GM15510 (cell line): ENCODE results near the gene F8.
A peak's percentile ranks its signal among the peaks of the same experiment; 100 is the strongest.

Experiments
- POLR2A ChIP-seq: IDR thresholded peaks from 3 replicates; pipeline ENCODE4 v1.6.1; 2011; ENCODE audit warnings: borderline replicate concordance; ENCODE audit not compliant: insufficient read length; ENCODE audit errors: extremely low read depth

F8 gene

DNA sequence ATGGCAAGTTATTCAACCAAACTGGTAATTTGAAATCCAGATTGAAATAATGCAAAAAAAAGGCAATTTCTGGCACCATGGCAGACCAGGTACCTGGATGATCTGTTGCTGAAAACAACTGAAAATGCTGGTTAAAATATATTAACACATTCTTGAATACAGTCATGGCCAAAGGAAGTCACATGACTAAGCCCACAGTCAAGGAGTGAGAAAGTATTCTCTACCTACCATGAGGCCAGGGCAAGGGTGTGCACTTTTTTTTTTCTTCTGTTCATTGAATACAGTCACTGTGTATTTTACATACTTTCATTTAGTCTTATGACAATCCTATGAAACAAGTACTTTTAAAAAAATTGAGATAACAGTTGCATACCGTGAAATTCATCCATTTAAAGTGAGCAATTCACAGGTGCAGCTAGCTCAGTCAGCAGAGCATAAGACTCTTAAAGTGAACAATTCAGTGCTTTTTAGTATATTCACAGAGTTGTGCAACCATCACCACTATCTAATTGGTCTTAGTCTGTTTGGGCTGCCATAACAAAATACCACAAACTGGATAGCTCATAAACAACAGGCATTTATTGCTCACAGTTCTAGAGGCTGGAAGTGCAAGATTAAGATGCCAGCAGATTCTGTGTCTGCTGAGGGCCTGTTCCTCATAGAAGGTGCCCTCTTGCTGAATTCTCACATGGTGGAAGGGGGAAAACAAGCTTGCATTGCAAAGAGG lies 212.4 kb downstream of the F8 start:
- TF ChIP-seq POLR2A = no peak

DNA sequence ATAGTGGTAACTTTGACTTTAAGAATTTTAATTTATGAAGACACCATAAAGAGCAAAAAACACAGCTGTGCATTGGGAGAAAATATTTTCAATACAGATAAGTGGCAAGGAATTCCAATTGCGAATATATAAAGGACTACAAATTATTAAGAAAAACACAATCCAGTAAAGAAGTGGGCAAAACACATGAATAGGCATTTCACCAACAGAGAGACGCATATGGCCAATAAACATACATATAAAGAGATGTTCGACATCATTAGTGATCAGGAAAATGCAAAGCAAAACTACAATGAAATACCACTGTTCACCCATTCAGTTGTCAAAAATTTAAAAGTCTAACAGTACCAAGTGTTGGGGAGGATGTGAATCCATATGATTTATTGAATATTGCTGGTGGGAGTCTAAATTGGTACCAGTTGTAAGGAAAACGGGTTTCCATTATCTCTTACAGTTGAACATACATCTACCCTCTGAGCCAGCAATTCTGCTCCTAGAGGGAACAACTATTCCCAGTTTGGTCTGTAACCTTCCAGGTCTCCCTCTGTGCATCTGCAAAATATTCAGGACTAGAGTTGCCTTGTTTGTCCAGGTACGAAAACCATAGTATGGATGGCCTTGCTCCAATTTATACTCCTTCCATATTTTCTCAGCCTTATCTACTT lies 215.6 kb downstream of the F8 start:
- TF ChIP-seq POLR2A = no peak

DNA sequence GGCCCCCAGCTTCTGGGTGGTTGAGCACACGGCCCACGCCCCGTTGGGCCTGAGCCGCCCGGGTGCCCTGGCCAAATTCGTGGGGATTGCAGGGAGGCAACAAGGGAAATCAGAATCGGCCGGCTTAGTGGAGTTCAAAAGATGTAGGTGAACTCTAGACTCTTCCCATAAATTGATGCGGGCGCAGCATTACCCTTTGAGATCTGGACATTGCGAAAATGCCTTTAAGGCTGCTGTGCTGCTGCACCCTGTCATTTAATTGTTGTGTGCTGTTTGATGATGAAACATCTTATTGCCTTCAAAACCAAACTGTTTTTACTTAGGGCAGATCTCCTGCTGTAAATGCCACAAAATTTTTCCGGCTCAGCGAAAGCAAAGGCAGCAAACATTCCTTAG lies 216.8 kb downstream of the F8 start:
- TF ChIP-seq POLR2A = no peak

DNA sequence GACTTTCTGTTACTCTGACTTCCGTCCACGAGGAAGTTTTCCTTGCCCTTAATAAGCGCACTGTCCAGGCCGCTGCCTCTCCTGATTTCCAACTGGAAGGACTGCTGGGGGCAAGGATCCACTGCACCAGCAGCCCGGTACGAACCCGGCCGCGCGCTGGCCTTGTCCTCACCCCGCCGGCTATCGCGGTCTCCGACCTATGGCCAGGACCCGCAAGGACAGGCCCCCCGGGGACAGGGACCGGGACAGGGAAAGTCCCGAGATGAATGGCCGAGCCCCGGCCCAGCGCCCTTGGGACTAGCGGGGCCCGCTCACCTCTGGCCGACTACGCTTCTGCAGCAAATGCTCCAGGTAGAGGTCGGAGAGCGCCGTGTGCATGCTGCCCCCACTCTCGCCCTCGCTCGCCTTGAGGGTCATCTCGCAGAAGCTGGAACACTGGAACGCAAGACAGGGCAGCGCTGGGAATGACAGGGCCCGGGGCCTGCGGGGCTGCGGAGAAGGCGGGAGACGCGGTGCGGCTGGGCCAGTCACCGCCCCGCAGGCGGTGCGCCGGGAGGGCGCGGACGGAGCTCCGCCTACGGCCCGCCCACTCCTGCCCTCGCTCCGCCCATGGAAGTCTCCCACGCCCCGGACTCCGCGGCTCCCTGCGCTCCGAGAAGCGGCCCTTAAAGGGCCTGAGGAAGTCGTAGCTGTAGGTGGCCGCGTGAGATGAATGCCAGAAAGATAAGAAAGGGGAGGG lies 217.4 kb downstream of the F8 start, which contains the start of gene MPP1:
Gene MPP1 (minus strand): TSS at position 529 of the 739 bp plus-strand sequence. CDS start 112 bp downstream, at position 417.
- TF ChIP-seq POLR2A = peak; percentile 56

DNA sequence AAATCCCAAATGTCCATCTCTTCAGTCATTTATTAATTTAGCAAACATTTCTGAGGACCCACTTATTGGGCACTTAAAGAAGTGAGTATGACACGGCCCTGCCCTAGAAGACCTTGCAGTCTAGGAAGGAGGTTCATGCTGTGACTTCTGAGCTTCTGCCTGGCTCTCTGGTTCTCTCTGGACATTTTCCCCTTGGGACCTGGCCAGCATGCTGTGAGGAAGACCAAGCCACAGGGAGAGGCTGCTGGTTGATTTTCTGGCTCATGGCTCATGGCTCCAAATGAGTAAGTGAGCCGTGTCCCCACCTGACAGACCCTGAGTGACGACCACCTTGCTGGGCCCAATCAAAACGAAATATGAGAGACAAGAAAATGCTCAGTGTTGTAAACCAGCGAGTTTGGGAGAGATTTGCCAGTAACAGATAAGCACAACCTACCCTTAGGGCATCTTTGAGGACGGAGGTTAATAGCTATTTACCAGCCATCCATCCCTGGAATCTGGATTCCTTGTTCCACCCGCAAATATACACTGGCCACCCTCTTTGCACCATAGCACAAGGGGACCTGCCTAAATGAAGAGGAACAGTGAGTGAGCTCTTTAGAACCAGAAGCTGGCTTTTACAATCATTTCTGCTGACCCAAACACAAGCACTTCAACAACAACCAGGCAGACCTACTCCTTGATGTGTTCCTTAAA lies 218.1 kb downstream of the F8 start:
- no peak for TF ChIP-seq POLR2A

DNA sequence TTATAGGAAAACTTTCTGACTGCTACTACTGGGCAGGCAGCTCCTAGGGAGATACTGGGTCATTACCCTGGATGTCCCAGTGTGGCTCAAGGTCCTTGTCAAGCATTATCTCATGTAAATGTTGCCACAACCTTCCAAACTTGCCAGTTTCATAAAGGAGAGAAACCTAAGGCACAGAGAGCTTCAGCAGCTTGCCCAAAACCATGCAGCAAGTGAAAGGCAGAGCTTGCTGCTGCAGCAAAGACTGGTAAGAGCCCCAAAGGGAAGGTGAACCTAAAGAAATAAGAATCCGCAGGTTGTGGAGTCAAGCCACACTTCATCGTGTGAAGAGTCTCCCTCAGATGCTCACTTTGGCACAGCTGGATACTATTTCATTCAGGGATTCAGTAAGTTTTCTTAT lies 219.6 kb downstream of the F8 start:
- TF ChIP-seq POLR2A = no peak

DNA sequence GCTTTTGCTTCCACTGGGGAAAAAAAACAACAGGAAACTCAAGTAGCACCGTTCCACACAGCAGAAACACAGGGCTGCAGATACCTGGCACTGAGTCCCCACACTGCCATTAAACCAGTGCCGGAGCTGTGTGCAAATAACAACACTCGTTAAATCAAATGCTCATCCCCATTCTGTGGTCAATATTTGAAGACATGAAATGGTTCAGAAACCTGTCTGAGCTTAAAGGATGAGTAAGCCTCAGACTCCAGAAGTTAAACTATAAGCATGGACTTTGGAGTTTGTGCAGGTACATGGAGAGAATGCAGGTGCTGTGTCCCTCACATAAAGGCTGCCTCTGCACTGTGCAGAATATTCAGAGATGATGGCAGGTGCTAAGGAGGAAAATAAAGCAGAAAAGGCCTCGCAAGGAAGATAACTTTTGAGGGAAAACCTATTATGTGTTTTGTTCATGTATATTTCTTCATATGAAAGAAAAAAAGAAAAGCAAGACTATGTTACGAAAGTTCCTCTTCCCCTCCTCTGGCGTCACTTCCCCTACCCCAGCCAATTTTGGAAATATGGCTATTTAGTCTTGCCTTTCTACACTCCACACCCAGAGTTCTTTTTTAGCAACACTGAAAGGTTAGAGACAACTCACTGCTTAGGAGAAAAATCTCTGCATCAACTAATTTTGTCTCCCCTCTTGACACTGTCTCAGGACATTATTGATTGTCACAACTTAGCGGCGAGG lies 221.9 kb downstream of the F8 start:
- TF ChIP-seq POLR2A = no peak

DNA sequence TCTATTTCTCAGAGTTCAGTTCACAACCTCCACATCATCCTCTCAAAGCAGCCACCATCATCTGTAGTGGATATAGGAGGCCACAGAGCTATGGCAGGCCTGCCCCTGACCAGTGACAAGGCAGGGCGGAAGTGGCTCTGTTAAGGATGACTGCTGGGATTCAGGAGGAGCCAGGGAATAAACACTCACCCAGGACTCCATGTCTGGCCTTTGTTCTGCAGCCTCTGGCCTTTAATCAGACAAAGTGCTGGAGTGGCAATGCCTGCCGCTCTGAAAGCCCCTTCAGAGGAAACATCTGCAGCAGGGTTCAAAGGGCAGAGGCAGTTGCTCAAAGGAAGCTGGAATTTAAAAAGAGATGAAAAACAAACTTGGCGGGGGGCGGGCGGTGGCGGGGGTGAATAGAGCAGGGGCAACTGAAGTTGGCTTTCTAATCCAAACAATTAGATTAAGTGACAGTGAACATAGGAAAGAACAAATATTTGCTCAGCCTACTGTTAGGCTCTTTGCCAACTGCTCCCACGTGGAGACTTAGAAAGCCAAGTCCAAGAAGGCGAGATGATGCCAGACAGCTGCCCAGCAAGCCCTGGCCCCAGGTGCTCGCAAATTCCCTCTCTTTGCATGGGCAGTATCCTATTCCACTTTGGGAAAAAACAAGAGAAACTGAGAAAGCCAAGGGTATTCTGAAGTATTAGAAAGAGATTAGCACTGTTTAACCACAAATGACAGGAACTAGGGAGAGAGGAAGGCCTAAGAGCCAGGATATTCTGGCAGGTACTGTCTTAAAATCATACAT lies 222.8 kb downstream of the F8 start:
- TF ChIP-seq POLR2A = no peak

DNA sequence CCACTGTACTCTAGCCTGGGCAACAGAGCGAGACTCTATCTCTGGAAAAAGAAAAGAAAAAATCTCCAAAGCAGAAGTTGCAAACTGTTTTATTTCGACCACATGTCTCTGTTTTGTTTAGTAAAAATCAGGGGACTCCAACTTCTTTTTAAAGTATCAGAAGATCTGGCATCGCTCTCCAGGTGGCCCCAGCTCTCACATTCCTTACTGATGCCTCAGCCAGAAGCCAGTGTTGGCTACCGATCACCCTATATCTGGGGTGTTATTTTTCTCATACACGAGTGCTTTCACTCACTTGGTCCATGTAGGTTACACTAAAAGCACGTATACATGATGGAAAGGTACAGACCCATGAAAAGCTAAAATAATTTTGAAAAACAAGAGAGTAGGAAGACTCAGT lies 225.5 kb downstream of the F8 start:
- no peak for TF ChIP-seq POLR2A

DNA sequence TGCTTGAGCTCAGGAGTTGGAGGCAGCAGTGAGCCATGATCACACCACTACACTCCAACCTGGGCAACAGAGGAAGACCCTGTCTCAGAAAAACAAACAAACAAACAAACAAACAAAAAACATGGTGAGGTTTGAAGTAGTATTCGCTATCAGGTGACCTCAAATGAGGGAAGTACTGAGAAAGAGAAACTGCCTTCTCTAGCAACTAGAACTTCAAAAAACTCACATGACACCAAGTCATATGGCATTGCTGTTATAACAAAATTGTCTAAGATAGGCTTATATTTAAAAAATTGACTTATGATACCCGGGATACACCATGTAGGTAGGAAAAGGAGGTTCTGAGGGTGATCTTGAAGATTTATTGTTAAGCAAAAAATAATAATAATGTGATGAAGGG lies 227.5 kb downstream of the F8 start:
- TF ChIP-seq POLR2A = no peak

DNA sequence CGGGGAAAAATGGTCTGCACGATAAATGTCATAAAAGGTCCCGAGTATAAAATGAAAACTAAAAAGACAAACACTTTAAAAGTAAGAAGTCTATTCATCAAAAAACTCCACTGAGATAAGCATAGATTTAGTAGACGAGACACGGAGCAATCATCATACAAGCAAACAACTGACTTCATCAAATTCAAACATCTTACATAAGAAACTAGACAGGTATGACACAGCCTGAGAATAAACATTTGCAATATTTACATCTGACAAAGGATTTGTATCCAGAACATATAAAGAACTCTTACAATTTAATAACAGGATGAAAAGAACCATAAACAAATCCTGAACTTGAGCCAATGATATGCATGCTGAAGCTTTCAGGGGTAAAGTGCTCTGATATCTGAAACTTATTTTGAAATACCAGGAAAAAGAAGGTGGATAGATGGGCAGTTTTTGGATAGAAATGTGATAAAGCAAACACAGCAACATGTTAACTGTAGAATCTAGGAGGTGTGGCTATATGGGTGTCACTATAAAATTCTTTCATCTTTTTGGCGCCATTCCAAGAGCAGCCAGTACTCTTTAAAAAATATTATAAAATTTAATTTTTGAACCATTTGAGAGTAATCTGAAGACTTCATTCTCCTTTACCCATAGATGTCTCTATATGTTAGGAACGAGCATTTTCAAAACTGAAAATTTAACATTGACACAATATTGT lies 229.3 kb downstream of the F8 start:
- TF ChIP-seq POLR2A = no peak

DNA sequence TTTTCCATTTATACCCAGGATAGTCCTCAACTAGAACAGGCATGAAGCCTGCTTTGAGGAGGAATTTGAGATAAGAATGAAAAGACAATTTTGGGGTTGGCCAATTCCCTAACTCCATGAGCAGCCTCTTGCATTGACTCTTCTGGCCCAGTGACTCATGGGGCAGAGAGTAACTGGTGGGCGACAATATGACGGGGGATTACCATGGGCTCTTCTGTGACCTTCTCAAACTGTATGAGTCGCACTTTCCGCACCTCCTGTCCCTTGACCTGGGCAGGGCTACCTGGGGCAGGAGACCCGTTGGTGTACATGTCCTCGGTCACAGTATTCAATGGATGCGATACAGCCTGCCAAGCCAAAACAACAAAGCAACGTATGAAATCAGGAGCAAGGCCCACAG lies 230.6 kb downstream of the F8 start:
- no peak for TF ChIP-seq POLR2A

DNA sequence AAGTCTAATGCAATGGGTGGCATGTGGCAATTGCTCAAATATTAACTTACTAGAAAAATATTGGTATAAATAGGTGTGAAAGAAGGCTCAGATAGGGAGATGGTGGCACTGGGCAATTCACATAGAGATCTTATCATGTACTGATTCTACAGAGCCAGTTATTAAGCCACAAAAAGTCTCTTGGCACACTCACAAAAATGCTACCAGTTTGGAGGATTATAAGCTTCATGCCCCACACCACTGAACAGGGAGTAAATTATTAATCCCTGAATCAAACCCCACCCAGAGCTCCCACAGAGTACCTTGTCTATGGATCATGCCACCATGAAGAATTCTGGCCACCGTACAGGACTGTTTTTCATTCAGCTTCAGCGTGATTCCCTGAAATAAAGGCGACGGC lies 231.1 kb downstream of the F8 start:
- TF ChIP-seq POLR2A = no peak
